Cerebellar nuclear complex (tissue), 1 donor: ENCODE data around the gene SF3A2.

Experiments used
- DNase-seq, 2 experiments: peaks; one replicate each; lab custom pipeline; 2025; lab: John Stamatoyannopoulos, UW

Gene SF3A2

GRCh38 chr19:2207991-2208860 is 28.4 kb upstream of the SF3A2 start:
- DNase-seq, result no peak

- no peak for DNase-seq
These were observed 27.6 kb upstream of the SF3A2 start for GRCh38 chr19:2208975-2209374.

- no peak for DNase-seq
These were observed 27.2 kb upstream of the SF3A2 start for GRCh38 chr19:2209408-2209807.

GRCh38 chr19:2210206-2210605 is 26.4 kb upstream of the SF3A2 start:
- DNase-seq, result no peak

GRCh38 chr19:2210987-2211740 is 25.5 kb upstream of the SF3A2 start:
- no peak for DNase-seq

- no peak for DNase-seq
These were observed 23.5 kb upstream of the SF3A2 start for GRCh38 chr19:2212861-2213711.

- DNase-seq, result no peak
These were observed 22.8 kb upstream of the SF3A2 start for GRCh38 chr19:2213799-2214198.

- DNase-seq, result no peak
These were observed 22.4 kb upstream of the SF3A2 start for GRCh38 chr19:2214251-2214650.

GRCh38 chr19:2215281-2215751 is 21.3 kb upstream of the SF3A2 start:
- DNase-seq, result no peak

GRCh38 chr19:2216361-2217225 is 20.0 kb upstream of the SF3A2 start:
- no peak for DNase-seq

- DNase-seq, result no peak
These were observed 19.0 kb upstream of the SF3A2 start for GRCh38 chr19:2217591-2217990.

GRCh38 chr19:2219726-2220125 is 16.9 kb upstream of the SF3A2 start:
- DNase-seq, result no peak

GRCh38 chr19:2221250-2221831 is 15.3 kb upstream of the SF3A2 start:
- DNase-seq, result no peak

GRCh38 chr19:2221918-2222317 is 14.7 kb upstream of the SF3A2 start:
- no peak for DNase-seq

- DNase-seq, result no peak
These were observed 13.2 kb upstream of the SF3A2 start for GRCh38 chr19:2223391-2223790.

GRCh38 chr19:2223959-2224358 is 12.7 kb upstream of the SF3A2 start:
- DNase-seq, result no peak

- no peak for DNase-seq
These were observed 11.8 kb upstream of the SF3A2 start for GRCh38 chr19:2224754-2225349.

- no peak for DNase-seq
These were observed 11.1 kb upstream of the SF3A2 start for GRCh38 chr19:2225415-2226050.

GRCh38 chr19:2226051-2226839 is 10.4 kb upstream of the SF3A2 start:
- DNase-seq, result peak; percentile 51 to 73
